ENCODE results near the gene UCK1.

- TF ChIP-seq CTCF (IDR thresholded peaks at IDR 0.05; ENCODE audit: control extremely low read depth in 1 of 3, insufficient read depth in 1 of 3, low read depth in 1 of 3, low read length in 3 of 3) (no peak), ZNF274 (IDR thresholded peaks at IDR 0.05; ENCODE audit: borderline replicate concordance, extremely low read depth, low read length) (no peak), CBX5 (IDR thresholded peaks at IDR 0.05; ENCODE audit: low read depth, low read length) (no peak), CREB1 (IDR thresholded peaks at IDR 0.05) (no peak), POLR2A (IDR thresholded peaks at IDR 0.05; ENCODE audit: control extremely low read depth in 1 of 2, low read depth in 2 of 2, low read length in 2 of 2) (no peak; a peak in 1 of 3 replicates), HDAC2 (IDR thresholded peaks at IDR 0.05; ENCODE audit: borderline replicate concordance in 1 of 2, low read depth in 2 of 2, low read length in 2 of 2) (no peak), EZH2 (IDR thresholded peaks at IDR 0.05; ENCODE audit: low read depth, low read length, severe bottlenecking) (no peak), POLR2AphosphoS5 (IDR thresholded peaks at IDR 0.05; ENCODE audit: low read depth, low read length) (no peak; the same call in 1 of the 2 replicates), RAD21 (IDR thresholded peaks at IDR 0.05 in 1 of 2, conservative IDR thresholded peaks at IDR 0.05 in 1 of 2; ENCODE audit: low read depth in 2 of 2, low read length in 2 of 2) (no peak)
Observed at GRCh38 chr9:131482343-131483006, 48.6 kb downstream of the UCK1 start.

Data from H1 (cell line).